GM06990 (cell line): Measurements from ENCODE around the gene MLLT1.

ENCODE experiments used
- DNase-seq: peaks from one replicate; pipeline ENCODE4 v3.0.0-alpha.2; 2011; ENCODE audit not compliant: insufficient read length; ENCODE audit errors: extremely low read depth
- H3K27me3 ChIP-seq: replicated peaks from 2 replicates; pipeline ENCODE4 v1.6.0; 2011; ENCODE audit warnings: low read length; ENCODE audit not compliant: control insufficient read depth, insufficient read depth
- H3K36me3 ChIP-seq: 2 replicates; pipeline ENCODE4 v1.5.1; 2011; ENCODE audit warnings: low read length; ENCODE audit not compliant: control insufficient read depth, insufficient read depth
- H3K4me3 ChIP-seq: replicated peaks from 2 replicates; pipeline ENCODE4 v1.5.1; 2011; ENCODE audit warnings: low read depth, mild to moderate bottlenecking, control low read depth, low read length
- CTCF ChIP-seq: IDR thresholded peaks from 2 replicates; pipeline ENCODE4 v1.5.1; 2011; ENCODE audit warnings: low read length, control low read depth, mild to moderate bottlenecking, inconsistent platforms; ENCODE audit not compliant: insufficient read depth, poor library complexity, severe bottlenecking

Gene MLLT1

DNA sequence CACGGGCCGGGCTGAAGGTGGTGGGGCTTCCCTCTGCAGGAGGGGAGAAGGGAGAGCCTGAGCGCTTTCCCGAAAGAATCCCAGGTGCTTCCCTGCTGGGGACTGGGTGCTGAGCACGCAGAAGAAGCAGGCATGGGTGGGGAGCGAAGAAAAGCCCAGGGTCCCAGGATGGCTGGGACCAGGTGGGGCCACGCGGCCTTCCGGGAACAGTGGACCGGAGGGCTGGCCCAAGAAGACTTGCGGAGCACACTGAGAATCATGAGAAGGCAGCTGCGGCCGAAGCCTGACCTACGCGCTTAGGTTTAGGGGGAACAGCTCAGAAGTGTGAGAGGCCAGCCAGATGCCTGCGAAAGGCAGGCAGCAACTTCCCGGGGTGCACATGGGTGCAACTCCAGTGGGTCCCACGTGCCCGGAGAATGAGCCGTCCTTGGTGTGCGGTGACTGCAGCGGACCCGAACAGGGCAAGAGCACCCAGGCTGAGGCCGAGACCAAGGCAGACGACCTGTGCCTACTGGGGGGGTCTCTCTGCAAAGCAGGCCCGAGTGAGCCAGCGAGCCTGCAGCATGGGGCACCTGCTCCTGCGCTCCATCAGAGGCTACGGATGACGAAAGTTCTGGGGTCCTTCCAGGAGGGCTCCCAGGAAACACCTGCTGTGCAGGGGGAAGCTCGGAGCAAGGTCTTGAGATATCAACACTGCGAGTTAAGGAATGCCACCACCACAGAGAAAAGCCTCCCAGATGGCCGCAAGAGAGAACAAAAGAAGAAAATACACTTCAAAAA, 52.4 kb downstream of the MLLT1 start:
- TF ChIP-seq CTCF, result no peak
- Histone ChIP-seq H3K4me3 (no peak overlapping the region), H3K27me3 (no peaks in the 10 kb centered on the region), H3K36me3 (peaks cover 36% of the 10 kb centered on the region)
- no peak for DNase-seq

DNA sequence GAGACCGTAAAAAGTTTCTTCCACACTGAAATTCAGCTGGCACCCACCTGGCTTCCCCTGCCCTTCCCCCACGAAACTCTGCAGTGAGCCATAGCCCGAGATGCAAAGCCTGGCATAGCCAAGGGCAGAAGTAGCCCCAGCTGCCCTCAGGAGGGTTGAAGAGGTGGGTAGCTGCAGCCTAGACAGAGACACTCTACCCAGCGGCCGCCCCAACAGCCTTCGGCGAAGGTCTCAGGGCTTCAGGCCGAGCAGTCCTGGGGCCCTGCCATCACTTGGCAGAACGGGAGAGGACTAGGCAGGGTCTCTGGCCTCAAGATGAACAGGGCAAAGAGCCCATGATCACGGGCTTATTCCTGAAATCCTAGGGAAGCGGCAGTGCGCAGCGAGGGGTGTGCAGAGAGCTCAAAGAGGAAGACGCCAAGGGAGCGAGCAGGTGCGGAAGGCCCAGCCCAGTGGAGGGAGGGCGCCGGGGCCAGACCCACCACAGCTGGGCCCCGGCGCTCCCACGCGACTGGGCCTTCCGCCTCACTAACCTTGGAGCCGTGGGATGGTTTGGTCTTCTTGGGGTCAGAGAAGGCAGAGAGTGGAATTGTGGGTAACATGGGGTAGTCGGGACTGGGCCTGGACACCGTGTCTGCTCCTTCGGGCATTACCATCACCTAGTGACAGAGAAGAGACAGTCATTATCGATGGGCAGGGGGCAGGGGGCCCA, 53.2 kb downstream of the MLLT1 start:
- DNase-seq, result no peak
- Histone ChIP-seq H3K36me3 (peaks cover 39% of the 10 kb centered on the region), H3K27me3 (no peaks in the 10 kb centered on the region), H3K4me3 (no peak overlapping the region)
- TF ChIP-seq CTCF, result no peak

GRCh38 chr19:6226012-6226411, 53.8 kb downstream of the MLLT1 start:
- TF ChIP-seq CTCF, result no peak
- H3K36me3 ChIP-seq, result peaks cover 39% of the 10 kb centered on the region
- no peaks in the 10 kb centered on the region for H3K27me3 ChIP-seq
- DNase-seq, result no peak
- H3K4me3 ChIP-seq, result no peak overlapping the region

GRCh38 chr19:6225232-6225865, 54.4 kb downstream of the MLLT1 start:
- Histone ChIP-seq H3K27me3 (no peaks in the 10 kb centered on the region), H3K36me3 (peaks cover 37% of the 10 kb centered on the region), H3K4me3 (no peak overlapping the region)
- no peak for DNase-seq
- no peak for TF ChIP-seq CTCF

DNA sequence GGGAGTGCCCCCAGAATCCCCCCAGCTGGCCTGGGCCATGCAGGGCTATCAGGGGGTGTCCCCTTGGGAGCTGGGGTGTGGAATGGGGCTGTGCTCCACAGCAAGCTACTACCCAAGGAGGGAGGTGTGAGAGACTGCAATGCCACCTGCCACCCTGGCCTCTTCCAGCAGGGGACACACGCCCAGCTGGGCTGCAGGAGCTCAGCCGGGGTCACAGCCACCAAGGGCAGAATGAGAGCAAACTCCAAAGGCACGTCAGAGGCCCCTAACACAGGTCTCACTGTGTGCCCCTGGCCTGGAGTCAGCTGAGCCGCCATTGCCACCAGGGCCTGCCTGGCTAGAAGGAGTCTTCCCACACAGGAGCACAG, 55.5 kb downstream of the MLLT1 start:
- DNase-seq, result no peak
- TF ChIP-seq CTCF, result no peak
- Histone ChIP-seq H3K27me3 (no peaks in the 10 kb centered on the region), H3K4me3 (no peak overlapping the region), H3K36me3 (peaks cover 32% of the 10 kb centered on the region)
